GM21529 (cell line): Measurements from ENCODE around the gene MMP15.

Experiments used
- ATAC-seq: cut with Tn5 transposase; IDR thresholded peaks from one replicate; pipeline ENCODE4 v1.9.1; 2021; ENCODE audit not compliant: unreplicated experiment

MMP15 gene

GRCh38 chr16:58018803-58019202 is 6.8 kb upstream of the MMP15 start:
- ATAC-seq: no peak

DNA sequence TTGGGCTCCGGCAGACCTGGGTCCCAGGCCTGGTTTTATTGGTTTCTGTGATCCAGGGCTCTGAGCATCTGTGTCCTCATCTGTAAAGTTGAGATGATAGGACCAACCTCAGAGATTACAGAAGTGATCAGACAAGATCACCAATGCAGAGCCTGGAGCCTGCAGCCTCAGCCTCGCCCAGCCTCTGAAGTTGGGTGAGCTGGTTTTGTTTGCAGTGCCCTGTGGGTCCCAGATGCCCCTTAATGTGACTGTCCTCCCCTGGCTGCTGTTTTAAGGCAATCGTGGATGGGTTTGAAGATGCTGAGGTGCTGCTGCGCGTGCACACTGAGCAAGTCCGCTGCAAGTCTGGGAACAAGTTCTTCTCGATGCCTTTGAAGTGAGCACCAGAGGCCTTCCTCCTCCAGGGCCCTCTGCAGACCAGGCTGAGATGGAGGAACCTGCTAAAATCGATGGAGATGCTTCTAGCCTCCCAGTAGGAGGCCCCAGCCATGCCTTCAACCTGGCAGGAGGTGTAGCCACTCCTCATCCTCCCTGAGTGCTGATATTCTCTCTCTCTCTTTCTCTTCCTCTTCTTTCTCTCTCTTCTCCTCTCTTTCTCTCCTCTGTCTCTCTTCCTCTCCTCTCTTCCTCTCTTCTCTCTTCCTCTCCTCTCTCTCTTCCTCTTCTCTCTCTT is 5.6 kb upstream of the MMP15 start:
- no peak for ATAC-seq

DNA sequence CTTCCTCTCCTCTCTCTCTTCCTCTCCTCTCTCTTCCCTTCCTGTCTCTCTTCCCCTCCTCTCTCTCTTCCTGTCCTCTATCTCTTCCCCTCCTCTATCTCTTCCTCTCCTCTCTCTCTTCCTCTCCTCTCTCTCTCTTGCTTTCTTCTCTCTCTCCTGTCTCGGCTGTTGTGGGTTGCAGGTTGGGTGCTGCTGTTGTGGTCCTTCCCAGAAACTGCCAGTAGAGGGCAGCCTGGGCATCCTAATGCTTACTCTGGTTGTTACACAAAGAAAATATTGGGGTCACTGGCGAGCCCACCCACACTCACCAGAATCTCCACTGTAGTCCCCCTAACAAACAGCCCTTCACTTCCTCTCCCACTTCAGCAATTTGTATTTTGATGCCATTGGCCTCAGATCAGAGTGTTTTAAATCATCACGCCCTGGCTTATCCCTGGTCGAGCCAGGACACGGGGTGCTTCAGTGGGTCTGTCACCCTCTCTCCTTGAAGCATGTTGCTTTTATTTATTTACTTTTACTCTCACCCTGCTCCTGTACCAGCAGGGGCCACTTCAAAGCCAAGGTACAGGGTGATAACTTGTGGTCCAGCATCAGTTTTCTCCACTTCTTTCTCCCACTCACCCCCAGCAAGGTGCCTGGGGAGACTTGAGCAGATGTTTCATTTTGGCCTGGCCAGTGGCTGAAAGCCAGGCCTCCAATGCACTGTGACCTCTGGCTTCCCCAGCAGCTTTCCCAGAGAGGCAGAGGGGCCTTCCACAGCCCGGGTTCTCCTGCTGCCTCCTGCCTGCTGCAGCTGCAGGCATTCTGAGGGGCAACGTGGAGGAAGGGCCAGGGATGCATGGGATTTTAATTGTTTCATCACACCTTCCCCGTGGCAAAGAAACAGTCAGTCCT is 4.7 kb upstream of the MMP15 start:
- no peak for ATAC-seq

DNA sequence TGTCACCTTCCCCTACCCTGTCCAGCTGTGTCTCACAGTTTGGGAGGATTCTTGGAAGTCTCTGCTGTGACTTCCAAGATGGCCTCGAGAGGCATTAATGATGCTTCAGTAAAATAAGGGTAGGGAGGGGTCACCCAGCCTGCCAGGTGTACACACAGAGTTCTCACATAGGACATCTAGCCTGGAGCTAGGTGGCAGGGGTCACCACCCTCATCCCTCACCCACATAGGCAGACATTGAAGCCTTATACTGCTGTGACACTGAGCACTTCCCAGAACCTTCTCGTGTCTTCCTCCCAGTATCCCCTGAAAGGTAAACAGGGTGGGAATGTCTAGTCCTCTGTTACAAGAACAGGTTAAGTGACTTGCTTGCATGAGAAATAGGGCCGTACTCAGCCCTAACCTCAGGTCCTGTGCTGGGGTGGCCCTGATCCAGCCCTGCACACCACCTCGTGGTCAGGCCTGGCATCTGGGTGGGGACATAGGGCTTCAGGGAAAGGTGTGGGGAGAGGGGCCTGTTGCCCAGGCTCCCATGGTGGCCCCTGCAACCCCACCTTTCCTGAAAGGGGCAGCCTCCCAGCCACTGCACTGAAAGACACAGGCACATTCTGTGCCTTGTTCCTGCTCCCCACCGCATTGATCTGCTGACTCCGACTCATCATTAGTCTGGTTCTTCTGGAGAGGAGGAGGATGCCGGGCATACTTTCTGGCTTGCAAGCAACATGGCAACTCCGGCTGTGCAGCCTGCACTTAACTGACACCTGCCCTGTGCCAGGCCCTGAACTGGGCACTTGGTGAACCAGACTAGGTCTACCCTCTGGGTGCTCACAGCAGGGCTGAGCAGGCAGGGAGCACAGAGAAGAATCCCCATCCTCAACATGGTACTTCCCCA is 3.6 kb upstream of the MMP15 start:
- ATAC-seq: no peak

DNA sequence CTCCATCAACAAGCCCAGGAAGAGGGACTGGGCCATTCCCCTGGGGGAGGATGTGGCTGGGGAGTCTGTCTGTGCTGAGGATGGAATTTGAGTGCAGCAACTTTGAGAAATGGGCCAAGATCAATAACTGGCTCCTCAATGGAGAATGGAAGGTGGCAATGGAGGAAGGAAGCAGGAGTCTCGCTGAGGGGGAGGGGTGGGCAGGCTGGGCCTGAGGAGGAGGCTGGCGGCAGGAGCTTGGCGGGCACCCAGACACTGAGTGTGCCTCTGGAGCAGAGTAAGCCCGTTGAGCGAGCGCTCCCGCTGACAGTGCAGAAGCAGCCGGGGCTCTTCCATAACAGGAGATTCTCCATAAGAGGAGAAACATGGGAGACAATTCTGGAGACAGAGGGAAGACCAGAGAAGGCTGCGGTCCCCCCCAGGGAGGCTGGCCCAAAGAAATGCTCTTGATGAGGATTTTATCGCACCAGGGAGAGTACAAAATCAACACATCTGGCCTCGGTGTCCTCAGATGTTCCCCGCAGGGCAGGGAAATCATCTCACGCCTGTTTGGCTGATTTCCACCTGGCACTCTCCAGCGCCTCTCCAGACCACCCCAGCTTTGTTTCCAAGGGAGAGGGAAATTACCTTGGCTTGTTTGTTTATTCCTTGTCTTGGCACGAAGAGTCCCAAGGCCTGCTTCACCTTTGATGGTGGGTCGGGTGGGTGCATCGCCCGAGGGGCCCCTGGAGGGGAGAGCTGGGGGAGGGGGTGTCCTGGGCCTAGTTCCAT is 2.8 kb upstream of the MMP15 start:
- no peak for ATAC-seq

- no peak for ATAC-seq
Measured at GRCh38 chr16:58024486-58025350, 836 bp upstream of the MMP15 start.

- ATAC-seq: no peak
Measured at GRCh38 chr16:58026139-58026704, 668 bp downstream of the MMP15 start.

GRCh38 chr16:58026705-58027160 is 1.2 kb downstream of the MMP15 start:
- ATAC-seq: no peak

- ATAC-seq: no peak
Measured at GRCh38 chr16:58027161-58027915, 1.8 kb downstream of the MMP15 start.

DNA sequence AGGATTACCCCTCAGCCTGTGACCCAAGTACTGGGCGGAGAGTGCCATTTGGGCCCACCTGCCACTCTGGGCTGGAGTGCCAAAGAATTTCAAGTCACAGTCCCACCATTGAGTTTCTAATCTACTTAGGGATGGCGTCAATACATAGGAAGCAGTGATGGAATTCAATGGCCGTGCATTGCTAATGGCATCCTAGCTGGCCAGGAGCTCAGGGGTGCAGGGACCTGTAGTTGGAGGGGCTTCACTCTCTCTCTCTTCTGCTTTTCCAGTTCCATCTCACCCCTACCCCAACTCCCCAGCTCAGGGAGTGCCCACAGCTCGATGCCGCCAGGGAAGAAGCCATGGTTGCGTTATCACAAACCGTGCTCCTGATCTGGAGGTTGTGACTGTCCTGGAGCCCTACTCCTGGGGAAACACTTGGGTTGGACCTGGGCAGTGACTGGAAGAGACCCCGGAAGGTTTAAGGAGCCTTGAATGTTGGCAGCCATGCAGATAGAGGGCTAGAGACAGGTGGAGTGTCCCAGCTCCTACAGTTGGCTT is 2.4 kb downstream of the MMP15 start:
- no peak for ATAC-seq

DNA sequence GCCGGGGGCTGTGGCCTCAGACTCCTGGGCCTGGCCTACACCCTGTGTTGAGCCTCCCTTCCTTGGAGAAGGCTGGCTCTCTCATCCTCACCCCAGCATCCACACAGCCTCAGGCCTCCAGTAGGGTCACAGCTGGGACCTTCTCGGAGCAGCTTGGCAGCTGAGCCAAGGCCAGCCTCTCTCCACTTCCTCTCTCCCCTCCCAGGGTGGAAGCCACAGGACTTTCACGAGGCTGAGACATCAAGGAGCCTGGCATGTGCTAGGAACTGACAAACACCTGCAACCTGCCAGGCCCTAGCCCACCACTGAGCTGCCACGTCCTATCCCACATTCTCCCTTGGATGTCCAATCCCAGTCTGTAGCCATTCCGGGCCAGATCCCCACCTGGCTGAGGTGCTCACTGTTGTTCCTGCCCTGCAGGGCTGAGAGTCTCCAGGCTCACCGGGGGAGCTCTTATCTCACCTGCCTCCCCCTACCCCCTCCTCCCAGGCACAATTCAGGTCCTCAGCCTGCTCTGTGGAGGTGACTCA is 3.1 kb downstream of the MMP15 start:
- no peak for ATAC-seq

DNA sequence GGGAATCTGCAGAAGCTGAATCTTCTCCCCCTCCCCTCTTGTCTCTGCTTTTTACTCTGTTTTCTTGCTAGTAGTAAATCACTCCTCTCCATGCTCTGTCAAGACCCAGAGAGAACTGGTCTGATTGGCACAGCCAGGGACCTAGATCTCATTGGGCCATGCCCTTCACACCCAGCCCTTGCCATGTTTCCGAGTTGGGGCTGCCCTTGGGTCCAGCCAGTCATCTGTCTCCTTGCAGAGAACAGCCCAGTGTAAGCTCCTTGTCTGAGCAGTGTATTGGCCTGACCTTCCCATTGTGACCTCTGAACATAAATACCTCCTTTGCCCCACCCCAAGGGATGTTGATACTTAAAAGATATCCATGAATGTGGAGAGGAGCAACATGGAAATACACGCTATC is 3.9 kb downstream of the MMP15 start:
- no peak for ATAC-seq

- no peak for ATAC-seq
Measured at GRCh38 chr16:58030136-58030840, 4.7 kb downstream of the MMP15 start.

- no peak for ATAC-seq
Measured at GRCh38 chr16:58031016-58031800, 5.7 kb downstream of the MMP15 start.

DNA sequence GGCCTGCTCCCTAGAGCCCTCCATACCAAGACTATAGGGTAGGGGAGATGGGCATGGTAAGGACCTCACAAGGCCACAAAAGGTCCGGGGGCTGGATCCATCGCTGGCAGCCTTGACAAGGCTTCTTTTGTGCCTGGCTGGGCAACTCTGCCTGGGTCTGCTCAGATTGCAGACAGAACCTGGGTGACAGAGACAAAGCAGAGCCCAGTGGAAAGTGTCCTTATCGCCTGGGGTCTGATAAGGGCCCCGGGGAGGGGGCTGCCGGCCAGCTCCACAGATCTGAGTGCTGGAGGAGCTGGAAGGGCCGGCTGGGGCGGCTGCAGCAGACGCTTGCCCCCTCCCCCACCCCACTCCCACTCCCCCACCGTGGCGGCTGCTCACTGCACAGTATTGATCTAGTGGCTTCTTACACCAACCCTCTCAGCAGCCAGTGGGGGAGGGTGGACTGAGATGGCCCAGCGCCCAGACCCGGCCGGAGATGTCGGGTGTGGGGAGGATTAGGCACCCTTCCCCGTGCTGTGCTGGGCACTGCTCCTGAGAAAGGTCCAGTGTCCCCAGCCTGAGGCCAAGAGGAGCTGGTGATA is 7.2 kb downstream of the MMP15 start:
- no peak for ATAC-seq

DNA sequence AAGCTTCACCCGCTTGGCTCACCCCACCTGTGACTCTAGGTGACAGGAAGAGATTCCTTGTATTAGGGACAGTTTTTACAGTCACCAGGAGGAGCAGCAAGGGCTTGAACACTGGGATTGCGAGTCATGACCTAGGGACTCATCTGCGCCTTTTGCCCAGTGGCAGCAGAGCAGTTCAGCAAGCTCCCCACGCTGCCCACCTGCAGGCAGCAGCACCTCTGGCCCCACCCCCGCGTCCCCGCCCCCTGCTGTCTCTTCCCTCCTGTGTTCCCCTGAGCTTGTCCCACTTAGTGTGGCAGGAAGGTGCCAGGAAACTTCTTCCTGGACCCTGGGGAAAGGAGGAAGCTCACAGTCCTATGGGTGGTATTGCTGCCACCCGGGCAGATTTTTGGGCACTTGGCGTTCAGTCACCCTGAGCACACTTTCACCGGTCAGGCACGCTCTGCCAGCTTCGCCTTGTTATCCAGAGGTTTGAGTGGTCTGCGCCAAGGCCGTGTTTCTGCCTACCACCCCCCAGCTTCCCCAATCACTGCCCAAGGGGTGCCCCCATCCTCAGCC is 8.7 kb downstream of the MMP15 start:
- no peak for ATAC-seq
